Mesendoderm (in vitro differentiated cells): ENCODE data around the gene SOX6.
A peak's percentile ranks its signal among the peaks of the same experiment; 100 is the strongest.

ENCODE experiments used
- DNase-seq: peaks from one replicate; pipeline ENCODE4 v3.0.0; 2013
- H2AK5ac ChIP-seq: 2 replicates; pipeline ENCODE4 v1.6.1; 2013; ENCODE audit warnings: low read length, inconsistent platforms
- H2BK120ac ChIP-seq: 2 replicates; pipeline ENCODE4 v1.6.1; 2013; ENCODE audit warnings: low read depth, mild to moderate bottlenecking, low read length, moderate library complexity, mixed read lengths
- H2BK15ac ChIP-seq: replicated peaks from 2 replicates; pipeline ENCODE4 v1.6.1; 2013; ENCODE audit warnings: low read depth, mild to moderate bottlenecking, moderate library complexity
- H2BK5ac ChIP-seq: 2 replicates; pipeline ENCODE4 v1.6.1; 2013; ENCODE audit warnings: low read length, inconsistent platforms
- H3K18ac ChIP-seq: 2 replicates; pipeline ENCODE4 v1.6.1; 2013; ENCODE audit warnings: mild to moderate bottlenecking, low read length, mixed read lengths
- H3K23ac ChIP-seq: one replicate; pipeline ENCODE4 v1.6.1; 2013; ENCODE audit warnings: low read length
- H3K27ac ChIP-seq: 2 replicates; pipeline ENCODE4 v1.5.1; 2013; ENCODE audit warnings: low read depth, mild to moderate bottlenecking, inconsistent platforms, low read length, moderate library complexity
- H3K27me3 ChIP-seq: 2 replicates; pipeline ENCODE4 v1.6.1; 2013; ENCODE audit warnings: low read length, control low read depth, mild to moderate bottlenecking, inconsistent platforms; ENCODE audit not compliant: insufficient read depth, poor library complexity
- H3K36me3 ChIP-seq: 2 replicates; pipeline ENCODE4 v1.6.1; 2013; ENCODE audit warnings: low read length, inconsistent platforms; ENCODE audit not compliant: control insufficient read depth, insufficient read depth
- H3K4ac ChIP-seq: one replicate; pipeline ENCODE4 v1.6.1; 2013; ENCODE audit warnings: low read depth, mild to moderate bottlenecking, low read length, moderate library complexity
- H3K4me1 ChIP-seq: 2 replicates; pipeline ENCODE4 v1.6.1; 2013; ENCODE audit warnings: low read depth, low read length, inconsistent platforms; ENCODE audit not compliant: control insufficient read depth
- H3K4me2 ChIP-seq: 2 replicates; pipeline ENCODE4 v1.6.1; 2013; ENCODE audit warnings: low read length
- H3K4me3 ChIP-seq: 2 replicates; pipeline ENCODE4 v1.5.1; 2013; ENCODE audit warnings: mild to moderate bottlenecking, low read length
- H3K56ac ChIP-seq: one replicate; pipeline ENCODE4 v1.6.1; 2013; ENCODE audit warnings: low read length
- H3K79me1 ChIP-seq: 2 replicates; pipeline ENCODE4 v1.6.1; 2013; ENCODE audit warnings: low read length, inconsistent platforms
- H3K79me2 ChIP-seq: 2 replicates; pipeline ENCODE4 v1.6.1; 2013; ENCODE audit warnings: mild to moderate bottlenecking, low read length; ENCODE audit not compliant: control insufficient read depth, insufficient read depth
- H3K9ac ChIP-seq: 2 replicates; pipeline ENCODE4 v1.6.1; 2013; ENCODE audit warnings: low read length, inconsistent platforms
- H4K5ac ChIP-seq: one replicate; pipeline ENCODE4 v1.6.1; 2013; ENCODE audit warnings: low read length
- H4K8ac ChIP-seq: one replicate; pipeline ENCODE4 v1.6.1; 2013; ENCODE audit warnings: low read depth, mild to moderate bottlenecking, control low read depth, low read length, moderate library complexity
- WGBS: extraction: QIAGEN DNeasy Blood & Tissue Kit; methylation state at CpG from one replicate; pipeline ENCODE4 v1.1.7; 2013; ENCODE audit warnings: low lambda C conversion rate, missing lambda C conversion rate; ENCODE audit not compliant: insufficient coverage; ENCODE audit errors: extremely low coverage; 5-methylcytosine and 5-hydroxymethylcytosine counted together

The SOX6 gene

DNA sequence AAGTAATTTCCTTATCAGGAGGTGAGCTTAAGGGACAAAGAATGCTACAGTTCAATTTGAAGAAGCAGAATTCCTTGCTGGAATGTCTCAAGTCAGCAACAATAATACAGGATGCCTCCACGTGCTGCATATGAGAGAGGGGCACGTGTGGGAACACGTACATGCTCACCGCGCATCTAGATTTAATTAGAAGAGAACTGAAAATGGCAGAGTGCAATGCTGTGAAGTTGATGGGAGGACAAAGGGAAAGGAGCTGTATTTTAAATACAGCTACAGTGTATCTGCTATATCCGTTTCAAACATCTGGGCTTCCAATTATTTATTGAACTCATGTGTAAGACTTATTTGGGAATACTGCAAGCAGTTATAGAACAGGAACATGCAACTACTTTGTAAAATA lies 328.7 kb downstream of the SOX6 start:
- H2BK5ac ChIP-seq, result no peak overlapping the region
- no peaks in the 10 kb centered on the region for H3K4me1 ChIP-seq
- no peak overlapping the region for H3K27ac ChIP-seq
- no peak overlapping the region for H3K18ac ChIP-seq
- no peaks in the 10 kb centered on the region for H3K79me2 ChIP-seq
- H3K36me3 ChIP-seq, result no peaks in the 10 kb centered on the region
- H4K5ac ChIP-seq, result no peak overlapping the region
- no peaks in the 10 kb centered on the region for H3K27me3 ChIP-seq
- peak; percentile 34 for DNase-seq
- H3K4me3 ChIP-seq, result no peak overlapping the region
- no peak overlapping the region for H2BK15ac ChIP-seq
- H3K56ac ChIP-seq, result no peak overlapping the region
- no peak overlapping the region for H3K23ac ChIP-seq
- no peak overlapping the region for H2AK5ac ChIP-seq
- no peak overlapping the region for H2BK120ac ChIP-seq
- no peak overlapping the region for H3K4me2 ChIP-seq
- no peak overlapping the region for H3K4ac ChIP-seq
- no peaks in the 10 kb centered on the region for H3K79me1 ChIP-seq
- H4K8ac ChIP-seq, result no peak overlapping the region
- no peak overlapping the region for H3K9ac ChIP-seq
- WGBS, result no CpG with 5 or more reads among the region's 6 CpGs

DNA sequence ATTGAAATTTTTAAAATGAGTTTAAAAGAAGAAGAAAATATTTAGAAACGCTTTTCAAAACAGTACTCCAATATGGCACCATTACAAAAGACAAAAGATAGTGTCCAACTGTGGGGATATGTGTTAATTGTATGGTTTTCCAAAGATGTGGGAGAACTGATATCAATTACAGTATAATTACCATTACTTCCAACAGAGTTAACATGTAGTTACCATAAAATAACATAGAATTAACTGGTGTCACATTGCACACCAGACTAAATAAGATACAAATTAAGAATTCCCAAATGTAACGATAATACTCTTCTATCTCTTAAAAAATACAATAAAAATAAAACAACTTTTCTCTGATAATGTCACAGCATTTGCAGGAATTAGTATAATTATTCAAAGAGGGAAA lies 329.5 kb downstream of the SOX6 start:
- DNase-seq, result no peak
- 100% methylated on average over 1 of the region's 2 CpGs for WGBS
- Histone ChIP-seq H3K9ac (no peak overlapping the region), H3K4me1 (no peaks in the 10 kb centered on the region), H4K5ac (no peak overlapping the region), H3K4me2 (no peak overlapping the region), H3K4me3 (no peak overlapping the region), H3K27me3 (no peaks in the 10 kb centered on the region), H4K8ac (no peak overlapping the region), H2AK5ac (no peak overlapping the region), H2BK120ac (no peak overlapping the region), H3K4ac (no peak overlapping the region), H3K23ac (no peak overlapping the region), H3K18ac (no peak overlapping the region), H3K79me1 (no peaks in the 10 kb centered on the region), H3K56ac (no peak overlapping the region), H3K27ac (no peak overlapping the region), H3K36me3 (no peaks in the 10 kb centered on the region), H3K79me2 (no peaks in the 10 kb centered on the region), H2BK5ac (no peak overlapping the region), H2BK15ac (no peak overlapping the region)

GRCh38 chr11:16018931-16019330 lies 337.4 kb downstream of the SOX6 start:
- Histone ChIP-seq H2BK120ac (no peak overlapping the region), H3K4me2 (no peak overlapping the region), H3K79me1 (no peaks in the 10 kb centered on the region), H3K27ac (no peak overlapping the region), H2BK15ac (no peak overlapping the region), H2AK5ac (no peak overlapping the region), H3K79me2 (no peaks in the 10 kb centered on the region), H3K4ac (no peak overlapping the region), H3K27me3 (no peaks in the 10 kb centered on the region), H3K4me1 (no peaks in the 10 kb centered on the region), H3K56ac (no peak overlapping the region), H4K5ac (no peak overlapping the region), H3K9ac (no peak overlapping the region), H4K8ac (no peak overlapping the region), H2BK5ac (no peak overlapping the region), H3K23ac (no peak overlapping the region), H3K36me3 (no peaks in the 10 kb centered on the region), H3K18ac (no peak overlapping the region), H3K4me3 (no peak overlapping the region)
- DNase-seq, result no peak
- no CpG with 5 or more reads among the region's 4 CpGs for WGBS

DNA sequence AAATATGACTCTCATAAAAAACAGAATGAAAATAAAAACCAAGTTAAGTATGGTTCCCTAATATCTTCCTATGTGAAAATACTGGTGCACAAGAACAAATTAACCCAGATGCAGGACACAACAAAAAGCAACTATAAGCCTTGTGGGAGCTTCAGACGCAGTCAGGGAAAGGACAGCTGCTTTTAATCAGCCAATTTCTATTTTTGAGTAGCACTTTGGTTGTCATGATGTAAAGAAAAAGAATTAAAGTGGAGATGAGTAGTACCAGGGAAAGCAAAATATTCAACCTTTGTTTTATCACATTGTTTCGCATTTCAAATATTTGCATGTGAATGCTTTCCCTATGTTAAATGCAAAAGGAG lies 339.9 kb downstream of the SOX6 start:
- Histone ChIP-seq H2BK5ac (no peak overlapping the region), H2BK15ac (no peak overlapping the region), H3K4me1 (no peaks in the 10 kb centered on the region), H3K36me3 (no peaks in the 10 kb centered on the region), H3K56ac (no peak overlapping the region), H3K4me3 (no peak overlapping the region), H3K79me1 (no peaks in the 10 kb centered on the region), H4K8ac (no peak overlapping the region), H3K18ac (no peak overlapping the region), H3K27ac (no peak overlapping the region), H3K4me2 (no peak overlapping the region), H3K27me3 (no peaks in the 10 kb centered on the region), H3K4ac (no peak overlapping the region), H3K23ac (no peak overlapping the region), H3K79me2 (no peaks in the 10 kb centered on the region), H4K5ac (no peak overlapping the region), H3K9ac (no peak overlapping the region), H2BK120ac (no peak overlapping the region), H2AK5ac (no peak overlapping the region)
- no peak for DNase-seq
- WGBS, result no CpG with 5 or more reads among the region's 2 CpGs

- Histone ChIP-seq H3K79me2 (no peaks in the 10 kb centered on the region), H3K27ac (no peak overlapping the region), H2AK5ac (no peak overlapping the region), H3K4me2 (no peak overlapping the region), H3K9ac (no peak overlapping the region), H3K4me3 (no peak overlapping the region), H3K18ac (no peak overlapping the region), H3K4me1 (no peaks in the 10 kb centered on the region), H2BK5ac (no peak overlapping the region), H3K36me3 (no peaks in the 10 kb centered on the region), H4K8ac (no peak overlapping the region), H3K27me3 (no peaks in the 10 kb centered on the region), H3K23ac (no peak overlapping the region), H4K5ac (no peak overlapping the region), H3K79me1 (no peaks in the 10 kb centered on the region), H2BK120ac (no peak overlapping the region), H2BK15ac (no peak overlapping the region), H3K4ac (no peak overlapping the region), H3K56ac (no peak overlapping the region)
- WGBS, result no CpG with 5 or more reads among the region's 5 CpGs
- no peak for DNase-seq
Observed at GRCh38 chr11:16015741-16016467, 340.4 kb downstream of the SOX6 start.

GRCh38 chr11:16013649-16014275 lies 342.6 kb downstream of the SOX6 start:
- no peak overlapping the region for H3K9ac ChIP-seq
- no peaks in the 10 kb centered on the region for H3K27me3 ChIP-seq
- no peak overlapping the region for H3K18ac ChIP-seq
- no peak overlapping the region for H4K8ac ChIP-seq
- H3K4me2 ChIP-seq, result no peak overlapping the region
- H2BK15ac ChIP-seq, result no peak overlapping the region
- no peak overlapping the region for H3K4ac ChIP-seq
- no peaks in the 10 kb centered on the region for H3K4me1 ChIP-seq
- H3K56ac ChIP-seq, result no peak overlapping the region
- H2BK5ac ChIP-seq, result no peak overlapping the region
- no peak overlapping the region for H3K4me3 ChIP-seq
- no peak overlapping the region for H3K23ac ChIP-seq
- no peak overlapping the region for H2BK120ac ChIP-seq
- no peak overlapping the region for H3K27ac ChIP-seq
- no peaks in the 10 kb centered on the region for H3K79me2 ChIP-seq
- H2AK5ac ChIP-seq, result no peak overlapping the region
- no peak overlapping the region for H4K5ac ChIP-seq
- no peaks in the 10 kb centered on the region for H3K36me3 ChIP-seq
- WGBS, result no CpG with 5 or more reads among the region's 3 CpGs
- H3K79me1 ChIP-seq, result no peaks in the 10 kb centered on the region
- DNase-seq, result peak; percentile 2
